GM12872 (cell line): ENCODE results near the gene MRPL23.

ENCODE experiments used
- TF ChIP-seq, protein P1 (sequence below): IDR thresholded peaks from 3 replicates; pipeline ENCODE4 v1.5.1; 2011; ENCODE audit warnings: low read depth, mild to moderate bottlenecking, low read length, moderate library complexity; ENCODE audit not compliant: insufficient read depth

Gene MRPL23

DNA sequence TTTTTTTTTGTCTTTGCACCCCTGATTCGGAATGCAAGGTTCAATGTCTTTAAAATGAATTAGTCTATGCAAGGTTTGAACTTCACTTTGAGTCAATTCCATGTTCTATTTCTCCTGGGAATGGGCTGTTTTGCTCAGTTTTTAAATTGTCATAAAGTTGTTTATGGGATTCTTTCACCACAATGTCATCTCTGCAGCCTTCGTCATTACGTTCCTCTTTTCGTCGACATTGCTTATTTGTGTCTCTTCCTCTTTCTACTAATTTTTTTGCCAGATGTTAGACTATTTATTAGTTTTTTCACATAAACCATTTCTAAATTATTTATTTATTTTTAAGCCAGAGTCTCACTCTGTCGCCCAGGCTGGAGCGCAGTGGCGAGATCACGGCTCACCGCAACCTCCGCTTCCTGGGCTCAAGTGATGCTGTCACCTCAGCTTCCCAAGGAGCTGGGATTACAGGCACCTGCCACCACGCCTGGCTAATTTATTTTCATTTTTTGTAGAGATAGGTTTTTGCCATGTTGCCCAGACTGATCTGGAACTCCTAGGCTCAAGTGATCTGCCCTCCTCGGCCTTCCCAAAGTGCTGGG lies 34.7 kb upstream of the MRPL23 start:
- TF ChIP-seq, protein P1, sequence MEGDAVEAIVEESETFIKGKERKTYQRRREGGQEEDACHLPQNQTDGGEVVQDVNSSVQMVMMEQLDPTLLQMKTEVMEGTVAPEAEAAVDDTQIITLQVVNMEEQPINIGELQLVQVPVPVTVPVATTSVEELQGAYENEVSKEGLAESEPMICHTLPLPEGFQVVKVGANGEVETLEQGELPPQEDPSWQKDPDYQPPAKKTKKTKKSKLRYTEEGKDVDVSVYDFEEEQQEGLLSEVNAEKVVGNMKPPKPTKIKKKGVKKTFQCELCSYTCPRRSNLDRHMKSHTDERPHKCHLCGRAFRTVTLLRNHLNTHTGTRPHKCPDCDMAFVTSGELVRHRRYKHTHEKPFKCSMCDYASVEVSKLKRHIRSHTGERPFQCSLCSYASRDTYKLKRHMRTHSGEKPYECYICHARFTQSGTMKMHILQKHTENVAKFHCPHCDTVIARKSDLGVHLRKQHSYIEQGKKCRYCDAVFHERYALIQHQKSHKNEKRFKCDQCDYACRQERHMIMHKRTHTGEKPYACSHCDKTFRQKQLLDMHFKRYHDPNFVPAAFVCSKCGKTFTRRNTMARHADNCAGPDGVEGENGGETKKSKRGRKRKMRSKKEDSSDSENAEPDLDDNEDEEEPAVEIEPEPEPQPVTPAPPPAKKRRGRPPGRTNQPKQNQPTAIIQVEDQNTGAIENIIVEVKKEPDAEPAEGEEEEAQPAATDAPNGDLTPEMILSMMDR = no peak

- TF ChIP-seq, protein P1 = no peak
Observed at GRCh38 chr11:1913271-1914060, 33.7 kb upstream of the MRPL23 start.

DNA sequence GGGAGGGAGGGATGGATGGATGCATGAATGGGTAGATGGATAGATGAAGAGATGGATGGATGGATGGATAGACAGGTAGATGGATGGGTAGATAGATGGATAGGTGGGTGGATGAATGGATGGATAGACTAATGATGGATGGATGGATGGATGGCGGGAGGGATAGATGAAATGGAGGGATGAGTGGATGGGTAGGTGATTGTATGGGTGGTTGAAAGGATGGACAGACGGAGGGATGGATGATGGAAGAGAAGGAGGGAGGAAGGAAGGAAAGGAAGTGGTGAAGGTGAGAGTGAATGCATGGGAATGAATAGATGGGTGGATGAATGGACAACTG lies 31.4 kb upstream of the MRPL23 start:
- TF ChIP-seq, protein P1 = no peak

DNA sequence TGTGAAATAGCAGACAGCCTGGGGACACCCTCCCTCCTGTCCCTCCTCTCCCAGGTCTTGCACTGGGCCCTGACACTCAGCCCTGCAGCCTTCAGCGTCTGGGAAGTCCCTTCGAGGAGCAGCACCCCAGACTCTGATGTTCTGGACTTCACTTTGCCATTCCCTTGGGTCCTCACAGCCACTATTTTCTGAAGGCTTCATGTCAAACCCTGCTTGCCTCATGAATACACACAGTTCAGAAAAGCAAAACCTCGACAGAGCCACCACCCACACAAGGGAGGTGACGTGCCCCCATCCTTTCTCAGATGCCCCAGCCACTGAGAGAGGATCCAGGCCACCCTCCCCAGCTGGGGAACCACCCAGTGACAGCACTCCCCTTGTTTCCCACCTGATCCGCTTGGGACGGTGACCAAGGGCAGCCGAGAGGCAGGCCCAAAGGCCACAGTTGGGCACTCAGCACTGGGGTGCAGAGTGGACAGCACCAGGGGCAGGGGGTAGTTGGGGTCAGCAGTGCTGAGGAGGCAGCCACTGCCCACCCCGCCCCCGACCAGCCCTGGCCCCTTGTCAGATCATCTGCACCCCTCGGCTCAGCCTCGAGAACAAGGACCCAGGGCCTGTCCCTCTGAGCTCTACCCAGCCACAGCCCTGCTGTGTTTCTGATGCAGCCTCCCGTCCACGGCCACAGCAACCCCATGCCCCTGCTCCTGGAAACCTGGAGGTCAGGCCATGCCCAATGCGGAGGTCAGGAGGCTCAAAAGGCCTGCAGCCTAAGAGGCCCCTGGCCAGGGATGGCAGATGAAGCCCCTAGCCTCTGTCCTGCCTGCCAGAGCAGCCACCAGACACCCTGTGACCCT lies 30.8 kb upstream of the MRPL23 start:
- TF ChIP-seq, protein P1 = no peak

GRCh38 chr11:1916986-1917522 lies 30.1 kb upstream of the MRPL23 start:
- TF ChIP-seq, protein P1 = no peak

DNA sequence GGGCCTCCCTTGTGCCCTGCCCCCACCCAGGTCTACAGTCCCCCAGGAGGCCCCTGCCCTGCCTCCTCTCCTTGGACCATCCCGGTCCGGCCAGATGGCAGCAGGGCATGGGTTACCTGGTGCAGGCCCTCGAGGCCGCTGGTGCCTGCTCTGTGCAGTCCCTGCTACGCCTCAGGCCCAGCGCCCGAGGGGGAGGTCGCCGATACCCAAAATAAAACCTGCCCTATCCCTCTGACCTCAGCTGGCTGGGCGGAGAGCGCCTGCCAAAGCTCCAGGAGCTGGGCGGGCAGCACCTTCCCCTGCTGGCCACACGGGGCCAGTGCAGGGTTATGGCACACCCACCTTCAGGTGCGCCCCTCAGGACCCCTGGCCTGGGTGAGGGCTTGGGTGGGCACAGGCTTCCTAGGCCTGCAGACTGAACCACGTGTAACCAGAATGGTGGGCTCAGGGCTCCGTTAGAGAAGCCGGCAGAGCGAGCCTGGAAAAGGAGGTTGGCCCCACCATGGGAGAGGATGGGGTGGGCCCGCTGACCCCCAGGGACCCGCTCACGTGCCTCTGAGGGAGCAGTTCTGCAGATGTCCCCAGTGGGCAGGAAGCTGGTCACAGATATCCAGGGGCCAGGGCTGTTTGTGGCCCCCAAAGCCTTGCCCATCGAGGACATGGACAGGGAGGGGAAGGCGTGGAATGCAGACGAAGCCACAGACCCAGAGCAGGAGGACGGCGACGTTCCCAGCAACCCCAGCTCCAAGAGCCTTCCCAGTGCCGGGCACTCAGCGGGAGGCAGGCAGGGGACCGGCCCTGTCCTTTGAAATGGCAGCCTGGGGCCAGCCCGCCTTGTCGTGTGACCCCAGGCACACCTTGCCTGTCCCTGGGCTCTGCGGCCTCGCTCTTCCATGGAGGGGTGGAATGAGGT lies 29.4 kb upstream of the MRPL23 start:
- TF ChIP-seq, protein P1 = peak; percentile 65
